HepG2 (cell line): ENCODE data around the gene SRCIN1. TPM values are rescaled to one million over a fixed set of nuclear protein-coding genes. Genes with fewer than 3 reads are reported as not detected.
A peak's percentile ranks its signal among the peaks of the same experiment; 100 is the strongest.

Experiments
- ASH2L ChIP-seq: fragments of 300-600, 200-600 bp; sonication (generic); IDR thresholded peaks from 2 replicates; pipeline ENCODE4 v1.7.0; 2017; ENCODE audit warnings: low read depth, mild to moderate bottlenecking, moderate library complexity, mixed read lengths, low read length; ENCODE audit not compliant: insufficient read length
- ATF7 ChIP-seq, 2 experiments: fragments of 450-650 bp in 1 of 2; sonication (generic) in 1 of 2; formaldehyde crosslinking in 1 of 2; IDR thresholded peaks; 2 replicates each; pipeline versions ENCODE4 v1.4.0 to v1.6.1; 2016 to 2020; ENCODE audit warnings: antibody characterized with exemption in 1 of 2, mild to moderate bottlenecking in 1 of 2, missing genetic modification reagents in 1 of 2
- HNF4A ChIP-seq: sonication (generic); formaldehyde crosslinking; IDR thresholded peaks from 2 replicates; pipeline ENCODE4 v1.4.0; 2020; ENCODE audit warnings: missing genetic modification reagents
- HOXA3 ChIP-seq: sonication (generic); formaldehyde crosslinking; IDR thresholded peaks from 2 replicates; pipeline ENCODE4 v1.5.0; 2020; ENCODE audit warnings: missing genetic modification reagents
- MAFG ChIP-seq: sonication (generic); formaldehyde crosslinking; IDR thresholded peaks from 2 replicates; pipeline ENCODE4 v1.5.1; 2020; ENCODE audit warnings: mild to moderate bottlenecking, missing genetic modification reagents
- MEIS1 ChIP-seq: sonication (generic); formaldehyde crosslinking; IDR thresholded peaks from 2 replicates; pipeline ENCODE4 v1.9.0; 2021; ENCODE audit warnings: mild to moderate bottlenecking, missing genetic modification reagents, moderate library complexity, borderline replicate concordance
- NFYB ChIP-seq: sonication (generic); formaldehyde crosslinking; IDR thresholded peaks from 2 replicates; pipeline ENCODE4 v1.4.0; 2020; ENCODE audit warnings: missing genetic modification reagents
- NR2F6 ChIP-seq, 2 experiments: IDR thresholded peaks; 2 replicates each; pipeline ENCODE4 v1.6.1; 2016; ENCODE audit warnings: antibody characterized with exemption in 1 of 2, mild to moderate bottlenecking in 1 of 2
- PHF5A ChIP-seq: IDR thresholded peaks from one replicate; pipeline ENCODE4 v1.6.1; 2018; ENCODE audit warnings: low read depth, missing genetic modification reagents; ENCODE audit not compliant: unreplicated experiment
- PITX1 ChIP-seq: sonication (generic); formaldehyde crosslinking; IDR thresholded peaks from 2 replicates; pipeline ENCODE4 v1.5.1; 2020; ENCODE audit warnings: mild to moderate bottlenecking, missing genetic modification reagents
- POGZ ChIP-seq: sonication (generic); formaldehyde crosslinking; IDR thresholded peaks from 2 replicates; pipeline ENCODE4 v1.4.0; 2020; ENCODE audit warnings: mild to moderate bottlenecking, missing genetic modification reagents
- SMAD9 ChIP-seq: sonication (generic); formaldehyde crosslinking; IDR thresholded peaks from 2 replicates; pipeline ENCODE4 v1.5.1; 2020; ENCODE audit warnings: mild to moderate bottlenecking, missing genetic modification reagents
- SMARCE1 ChIP-seq: fragments of 450-650 bp; IDR thresholded peaks from 2 replicates; pipeline ENCODE4 v1.6.1; 2017; ENCODE audit warnings: borderline replicate concordance
- TARDBP ChIP-seq: sonication (generic); formaldehyde crosslinking; IDR thresholded peaks from 2 replicates; pipeline ENCODE4 v1.8.0; 2022; ENCODE audit warnings: mild to moderate bottlenecking, missing genetic modification reagents
- YY1 ChIP-seq: IDR thresholded peaks from 2 replicates; pipeline ENCODE4 v1.6.1; 2011; ENCODE audit warnings: low read length, low read depth, moderate library complexity, mild to moderate bottlenecking; ENCODE audit not compliant: insufficient read depth, insufficient replicate concordance
- ZFX ChIP-seq: sonication (generic); formaldehyde crosslinking; IDR thresholded peaks from 2 replicates; pipeline ENCODE4 v1.4.0; 2020; ENCODE audit warnings: mild to moderate bottlenecking, low read depth, missing genetic modification reagents, moderate library complexity
- ZNF292 ChIP-seq: sonication (generic); formaldehyde crosslinking; IDR thresholded peaks from 2 replicates; pipeline ENCODE4 v1.8.1; 2022; ENCODE audit warnings: mild to moderate bottlenecking, low read depth, missing genetic modification reagents, borderline replicate concordance
- ZNF720 ChIP-seq: sonication (generic); formaldehyde crosslinking; IDR thresholded peaks from 2 replicates; pipeline ENCODE4 v1.4.0; 2020; ENCODE audit warnings: missing genetic modification reagents
- polyA plus RNA-seq, 8 experiments: library from polyadenylated mRNA; depleted of rRNA in 3 of 8; stranded (reverse) in 7 of 8; unstranded in 1 of 8; fragments of >200 nt; fragmentation: Illumina TruSeq in 4 of 8; extraction: Trizol in 4 of 8; gene quantifications; 2 replicates each; pipeline versions ENCODE4 v1.2.1 to v1.2.3, GENCODE V29; 2011 to 2016; ENCODE audit warnings: low read depth in 4 of 8, missing spikeins in 1 of 8, mixed read lengths in 1 of 8; ENCODE audit not compliant: insufficient read depth in 1 of 8
- total RNA-seq, 5 experiments: library from RNA; depleted of rRNA; stranded (reverse); fragments of >200 nt; fragmentation: Illumina TruSeq; extraction: Trizol; gene quantifications; 2 replicates each; pipeline ENCODE4 v1.2.3, GENCODE V29; 2016; ENCODE audit warnings: low read depth in 1 of 5
- TF ChIP-seq, protein P1 (sequence below): sonication (generic); formaldehyde crosslinking; IDR thresholded peaks from 2 replicates; pipeline ENCODE4 v1.4.0; 2020; ENCODE audit warnings: missing genetic modification reagents
- TF ChIP-seq, protein P2 (sequence below): sonication (generic); formaldehyde crosslinking; IDR thresholded peaks from 2 replicates; pipeline ENCODE4 v1.4.0; 2020; ENCODE audit warnings: missing genetic modification reagents
- TF ChIP-seq, protein P3 (sequence below): sonication (generic); formaldehyde crosslinking; conservative IDR thresholded peaks from 2 replicates; pipeline ENCODE4 v1.4.0; 2020; ENCODE audit warnings: mild to moderate bottlenecking, missing genetic modification reagents, moderate library complexity

The SRCIN1 gene
- total and polyA plus RNA-seq, 2 of the 13 experiments (the other 11 are each of a cell fraction or from before 2014, with no cell fraction given): 1.2 to 9.6 TPM

DNA sequence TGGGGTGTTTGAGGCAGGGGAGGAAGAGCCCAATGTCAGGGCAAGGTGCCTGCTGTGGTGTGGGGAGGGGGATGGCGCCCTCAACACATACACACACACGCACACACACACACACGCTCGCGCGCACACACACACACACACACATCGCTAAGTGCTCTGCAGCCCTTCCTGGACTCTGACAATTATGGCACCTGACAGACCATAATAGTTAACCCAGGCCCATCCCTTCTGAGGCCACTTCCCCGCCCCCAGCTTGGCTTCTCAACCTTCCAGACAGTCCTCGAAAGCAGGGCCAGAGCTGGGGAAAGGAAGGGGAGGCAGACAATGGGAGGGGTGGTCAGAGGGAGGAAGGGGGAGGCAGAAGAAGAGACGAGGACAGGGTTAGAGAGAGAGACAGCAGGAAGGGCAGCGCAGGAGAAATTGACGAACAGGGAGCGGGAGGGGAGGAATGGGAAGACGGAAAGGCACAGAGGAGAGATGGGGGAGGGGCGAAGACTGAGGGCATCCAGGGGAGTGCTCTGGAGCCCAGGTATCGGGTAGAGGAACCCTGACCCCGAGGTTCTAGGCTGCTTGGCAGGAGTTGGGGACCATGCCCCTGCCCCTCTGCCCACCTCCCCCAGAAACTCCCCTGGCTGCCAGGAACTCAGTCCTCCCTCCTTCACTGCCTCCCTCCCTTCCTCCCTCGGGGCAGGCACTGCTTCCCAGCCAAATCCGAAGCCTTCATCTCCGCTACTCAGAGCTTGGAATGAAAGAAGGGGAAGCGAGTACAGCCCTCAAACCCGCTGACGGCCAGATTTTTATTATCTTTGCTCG, 4.0 kb downstream of the SRCIN1 start (continued):
- TF ChIP-seq NR2F6 (IDR thresholded peaks at IDR 0.05) (no peak), NR2F6 (CRISPR knock-in tag; IDR thresholded peaks at IDR 0.05) (peak; percentile 37; the same call in 1 of the 2 replicates), HOXA3 (CRISPR knock-in tag) (peak; percentile 42; the same call in 1 of the 2 replicates), SMARCE1 (no peak), PHF5A (CRISPR knock-in tag) (no peak), ZNF720 (CRISPR knock-in tag) (no peak), POGZ (CRISPR knock-in tag) (no peak), TARDBP (CRISPR knock-in tag) (no peak), MAFG (CRISPR knock-in tag) (no peak), MEIS1 (CRISPR knock-in tag) (peak; percentile 75; the same call in 1 of the 2 replicates), ZFX (CRISPR knock-in tag) (peak; percentile 38), YY1 (no peak), SMAD9 (CRISPR knock-in tag) (no peak), ATF7 (IDR thresholded peaks at IDR 0.05) (no peak), ATF7 (CRISPR knock-in tag; IDR thresholded peaks at IDR 0.05) (0 out of 2 replicates have a peak, but pooled peaks have one; percentile 45), NFYB (CRISPR knock-in tag) (no peak), ZNF292 (CRISPR knock-in tag) (no peak), ASH2L (no peak), HNF4A (0 out of 2 replicates have a peak, but pooled peaks have one; percentile 16), PITX1 (CRISPR knock-in tag) (no peak)
- TF ChIP-seq, protein P1, sequence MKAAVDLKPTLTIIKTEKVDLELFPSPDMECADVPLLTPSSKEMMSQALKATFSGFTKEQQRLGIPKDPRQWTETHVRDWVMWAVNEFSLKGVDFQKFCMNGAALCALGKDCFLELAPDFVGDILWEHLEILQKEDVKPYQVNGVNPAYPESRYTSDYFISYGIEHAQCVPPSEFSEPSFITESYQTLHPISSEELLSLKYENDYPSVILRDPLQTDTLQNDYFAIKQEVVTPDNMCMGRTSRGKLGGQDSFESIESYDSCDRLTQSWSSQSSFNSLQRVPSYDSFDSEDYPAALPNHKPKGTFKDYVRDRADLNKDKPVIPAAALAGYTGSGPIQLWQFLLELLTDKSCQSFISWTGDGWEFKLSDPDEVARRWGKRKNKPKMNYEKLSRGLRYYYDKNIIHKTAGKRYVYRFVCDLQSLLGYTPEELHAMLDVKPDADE (CRISPR knock-in tag): no peak
- TF ChIP-seq, protein P2, sequence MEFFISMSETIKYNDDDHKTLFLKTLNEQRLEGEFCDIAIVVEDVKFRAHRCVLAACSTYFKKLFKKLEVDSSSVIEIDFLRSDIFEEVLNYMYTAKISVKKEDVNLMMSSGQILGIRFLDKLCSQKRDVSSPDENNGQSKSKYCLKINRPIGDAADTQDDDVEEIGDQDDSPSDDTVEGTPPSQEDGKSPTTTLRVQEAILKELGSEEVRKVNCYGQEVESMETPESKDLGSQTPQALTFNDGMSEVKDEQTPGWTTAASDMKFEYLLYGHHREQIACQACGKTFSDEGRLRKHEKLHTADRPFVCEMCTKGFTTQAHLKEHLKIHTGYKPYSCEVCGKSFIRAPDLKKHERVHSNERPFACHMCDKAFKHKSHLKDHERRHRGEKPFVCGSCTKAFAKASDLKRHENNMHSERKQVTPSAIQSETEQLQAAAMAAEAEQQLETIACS (CRISPR knock-in tag): no peak
- TF ChIP-seq, protein P3, sequence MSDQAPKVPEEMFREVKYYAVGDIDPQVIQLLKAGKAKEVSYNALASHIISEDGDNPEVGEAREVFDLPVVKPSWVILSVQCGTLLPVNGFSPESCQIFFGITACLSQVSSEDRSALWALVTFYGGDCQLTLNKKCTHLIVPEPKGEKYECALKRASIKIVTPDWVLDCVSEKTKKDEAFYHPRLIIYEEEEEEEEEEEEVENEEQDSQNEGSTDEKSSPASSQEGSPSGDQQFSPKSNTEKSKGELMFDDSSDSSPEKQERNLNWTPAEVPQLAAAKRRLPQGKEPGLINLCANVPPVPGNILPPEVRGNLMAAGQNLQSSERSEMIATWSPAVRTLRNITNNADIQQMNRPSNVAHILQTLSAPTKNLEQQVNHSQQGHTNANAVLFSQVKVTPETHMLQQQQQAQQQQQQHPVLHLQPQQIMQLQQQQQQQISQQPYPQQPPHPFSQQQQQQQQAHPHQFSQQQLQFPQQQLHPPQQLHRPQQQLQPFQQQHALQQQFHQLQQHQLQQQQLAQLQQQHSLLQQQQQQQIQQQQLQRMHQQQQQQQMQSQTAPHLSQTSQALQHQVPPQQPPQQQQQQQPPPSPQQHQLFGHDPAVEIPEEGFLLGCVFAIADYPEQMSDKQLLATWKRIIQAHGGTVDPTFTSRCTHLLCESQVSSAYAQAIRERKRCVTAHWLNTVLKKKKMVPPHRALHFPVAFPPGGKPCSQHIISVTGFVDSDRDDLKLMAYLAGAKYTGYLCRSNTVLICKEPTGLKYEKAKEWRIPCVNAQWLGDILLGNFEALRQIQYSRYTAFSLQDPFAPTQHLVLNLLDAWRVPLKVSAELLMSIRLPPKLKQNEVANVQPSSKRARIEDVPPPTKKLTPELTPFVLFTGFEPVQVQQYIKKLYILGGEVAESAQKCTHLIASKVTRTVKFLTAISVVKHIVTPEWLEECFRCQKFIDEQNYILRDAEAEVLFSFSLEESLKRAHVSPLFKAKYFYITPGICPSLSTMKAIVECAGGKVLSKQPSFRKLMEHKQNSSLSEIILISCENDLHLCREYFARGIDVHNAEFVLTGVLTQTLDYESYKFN (CRISPR knock-in tag): peak; percentile 55; the same call in 1 of the 2 replicates
